Stimulated activated CD4-positive, alpha-beta T cell treated with anti-CD3 and anti-CD28 coated beads, TNF-alpha, amount 100 ng/mL, for 48 hours (primary cell): ENCODE data around the gene CIPC.

Experiments
- DNase-seq, 3 donors: peaks; one replicate each; pipeline ENCODE4 v3.0.0-alpha.2; 2020; ENCODE audit warnings: low read depth in 3 of 3

CIPC gene

DNA sequence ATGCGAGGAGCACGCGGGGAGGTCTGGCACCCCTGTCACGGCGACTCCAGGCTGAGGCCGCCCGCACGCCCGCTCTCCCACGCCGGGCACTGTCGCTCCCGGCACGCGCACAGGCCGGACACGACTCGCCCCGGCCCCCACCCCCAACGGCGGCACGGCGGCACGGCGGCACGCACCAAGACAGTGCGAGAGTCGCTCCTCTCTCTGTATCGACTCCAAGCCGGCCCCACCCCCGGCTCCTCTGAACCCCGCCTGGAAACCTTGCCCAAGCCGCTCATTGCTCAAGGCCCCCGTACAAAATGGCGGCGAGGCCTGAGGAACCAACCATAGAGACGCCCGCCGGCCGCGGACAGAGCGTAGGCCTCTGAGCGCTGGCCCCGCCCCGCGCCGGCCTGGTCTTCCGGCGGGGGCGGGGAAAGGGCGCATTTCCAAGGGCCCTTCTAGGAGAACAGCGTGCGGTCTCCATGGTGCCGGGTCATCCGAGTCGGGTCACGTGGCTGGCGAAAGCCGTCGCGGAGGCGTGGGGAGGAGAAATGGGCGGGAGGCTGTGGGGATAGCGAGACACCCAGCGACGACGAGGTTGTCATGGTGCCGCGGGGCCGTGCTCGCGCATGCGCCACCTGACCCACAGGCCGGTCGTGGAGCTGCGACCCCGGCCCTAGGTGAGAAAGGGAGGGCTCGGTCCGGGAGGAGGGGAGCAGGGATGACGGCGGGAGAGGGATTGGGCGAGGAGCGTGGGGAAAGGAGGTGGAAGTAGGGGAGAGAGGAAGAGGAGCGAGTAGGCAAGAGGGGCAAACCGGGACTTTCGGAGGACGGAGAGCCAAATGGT, at the start of gene CIPC:
Gene CIPC (plus strand): TSS at position 559 of the 829 bp plus-strand sequence. CDS start 7,451 bp downstream, outside the sequence.
- peak; percentile 99 to 100 (median 99) for DNase-seq

DNA sequence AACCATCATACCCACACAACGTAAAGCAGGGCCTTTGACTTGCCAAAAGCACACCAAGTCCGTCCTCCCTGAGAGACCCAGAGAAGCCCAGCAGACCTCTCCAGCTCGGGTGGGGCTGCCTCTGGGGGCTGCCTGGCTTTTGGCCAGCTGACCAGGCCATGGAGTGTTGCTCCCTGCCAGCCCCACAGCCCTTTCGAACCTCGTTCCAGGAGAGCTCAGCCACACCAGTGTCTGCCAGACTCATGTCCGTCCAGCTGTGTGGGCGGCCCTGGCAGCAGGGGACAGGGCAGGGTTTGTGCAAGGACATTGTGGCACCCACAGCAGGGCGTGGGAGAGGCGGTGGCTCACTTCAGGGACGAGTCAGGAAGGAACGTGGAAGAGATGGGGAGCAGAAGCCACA, 46.9 kb upstream of the CIPC start:
- no peak for DNase-seq

- DNase-seq, result no peak
Measured at GRCh38 chr14:77052281-77053044, 45.6 kb upstream of the CIPC start.

- DNase-seq, result peak in 2 of 3 donors; percentile 59 to 69
Measured at GRCh38 chr14:77053046-77053841, 44.8 kb upstream of the CIPC start.

- no peak for DNase-seq
Measured at GRCh38 chr14:77055306-77055705, 42.8 kb upstream of the CIPC start.

GRCh38 chr14:77055981-77056380, 42.1 kb upstream of the CIPC start:
- DNase-seq, result no peak

- no peak for DNase-seq
Measured at GRCh38 chr14:77058117-77058516, 39.9 kb upstream of the CIPC start.

- no peak for DNase-seq
Measured at GRCh38 chr14:77058785-77059184, 39.3 kb upstream of the CIPC start.

GRCh38 chr14:77059276-77059915, 38.7 kb upstream of the CIPC start:
- no peak for DNase-seq

GRCh38 chr14:77061630-77062257, 36.3 kb upstream of the CIPC start:
- no peak for DNase-seq

DNA sequence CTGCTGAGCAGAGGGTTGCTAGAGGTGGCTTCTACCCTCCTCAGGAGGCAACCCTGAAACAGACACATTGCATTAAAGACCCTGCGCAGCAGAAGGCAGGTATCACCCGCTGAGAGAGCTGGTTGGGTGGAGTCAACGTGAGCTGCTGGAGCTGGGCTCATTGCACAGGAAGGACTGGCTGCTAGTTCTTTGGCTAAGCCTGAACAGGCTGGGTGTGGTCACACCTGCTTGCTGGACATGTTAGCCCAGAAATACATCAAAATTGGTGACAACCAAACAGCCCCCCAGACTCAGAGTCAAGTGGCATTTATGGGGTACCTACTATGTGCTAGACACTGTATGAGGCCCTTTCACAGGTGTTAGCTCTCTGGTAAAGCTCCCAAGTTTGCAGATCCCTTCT, 35.8 kb upstream of the CIPC start:
- no peak for DNase-seq

- DNase-seq, result no peak
Measured at GRCh38 chr14:77063571-77064171, 34.4 kb upstream of the CIPC start.

DNA sequence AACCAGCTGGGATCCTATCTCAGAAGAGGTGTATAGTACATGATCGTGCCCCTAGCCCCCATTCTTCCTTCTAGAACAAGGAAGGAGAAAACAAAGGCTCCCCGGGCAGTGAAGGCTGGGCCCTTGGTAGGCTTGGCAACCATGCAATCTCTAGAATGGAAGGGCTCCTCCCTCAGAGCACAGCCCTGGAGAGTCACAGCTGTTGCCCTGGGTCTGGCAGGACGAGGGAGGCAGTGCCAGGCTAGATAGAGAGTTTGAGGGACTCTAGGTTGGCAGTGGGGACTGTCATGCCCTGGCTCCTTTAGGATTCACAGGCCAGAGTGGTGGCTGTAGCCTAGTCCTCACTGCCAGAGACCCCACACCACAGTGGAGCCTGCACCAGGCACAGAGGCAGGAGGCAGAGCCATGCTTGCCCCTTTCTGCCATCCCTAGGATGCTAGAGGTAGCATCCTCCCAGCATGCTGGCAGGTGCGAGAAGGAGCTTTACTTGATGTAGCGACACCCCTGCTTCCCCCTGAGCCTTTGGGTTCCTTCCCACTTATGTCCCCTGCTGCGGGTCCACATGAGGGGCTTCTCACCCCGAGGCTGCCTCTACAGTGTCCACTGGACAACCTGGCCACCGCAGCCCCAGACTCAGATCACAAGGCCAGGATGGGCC, 33.4 kb upstream of the CIPC start:
- DNase-seq, result no peak

GRCh38 chr14:77065851-77066577, 32.0 kb upstream of the CIPC start:
- no peak for DNase-seq

DNA sequence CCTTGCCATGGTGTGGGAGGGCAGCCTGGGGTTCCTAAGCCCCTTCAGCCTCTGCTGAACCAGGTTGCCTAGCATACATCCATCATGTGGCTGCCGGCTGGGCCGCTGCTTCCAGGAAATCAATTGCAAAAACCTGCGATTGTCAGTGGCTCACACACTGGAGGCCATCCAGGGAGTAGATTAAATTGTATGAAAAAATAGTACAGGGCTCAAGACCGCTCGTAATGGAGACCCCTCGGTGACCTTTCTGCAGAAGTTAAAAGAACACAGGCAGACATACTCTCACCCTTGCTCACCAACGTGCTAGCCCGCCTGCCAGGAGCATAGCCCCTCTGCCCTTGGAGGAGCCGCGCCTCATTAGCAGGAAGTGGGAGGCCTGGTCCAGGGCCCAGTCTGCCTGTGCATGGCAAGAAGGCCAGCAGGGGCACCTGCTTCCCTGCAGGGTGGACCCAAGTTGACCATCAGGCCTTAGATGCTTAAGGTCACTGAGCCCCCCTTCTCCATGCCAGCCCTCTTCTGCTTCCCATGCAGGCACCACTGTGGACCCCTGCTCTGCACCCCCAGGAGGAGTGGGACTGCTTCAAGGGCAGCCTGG, 31.4 kb upstream of the CIPC start:
- no peak for DNase-seq

DNA sequence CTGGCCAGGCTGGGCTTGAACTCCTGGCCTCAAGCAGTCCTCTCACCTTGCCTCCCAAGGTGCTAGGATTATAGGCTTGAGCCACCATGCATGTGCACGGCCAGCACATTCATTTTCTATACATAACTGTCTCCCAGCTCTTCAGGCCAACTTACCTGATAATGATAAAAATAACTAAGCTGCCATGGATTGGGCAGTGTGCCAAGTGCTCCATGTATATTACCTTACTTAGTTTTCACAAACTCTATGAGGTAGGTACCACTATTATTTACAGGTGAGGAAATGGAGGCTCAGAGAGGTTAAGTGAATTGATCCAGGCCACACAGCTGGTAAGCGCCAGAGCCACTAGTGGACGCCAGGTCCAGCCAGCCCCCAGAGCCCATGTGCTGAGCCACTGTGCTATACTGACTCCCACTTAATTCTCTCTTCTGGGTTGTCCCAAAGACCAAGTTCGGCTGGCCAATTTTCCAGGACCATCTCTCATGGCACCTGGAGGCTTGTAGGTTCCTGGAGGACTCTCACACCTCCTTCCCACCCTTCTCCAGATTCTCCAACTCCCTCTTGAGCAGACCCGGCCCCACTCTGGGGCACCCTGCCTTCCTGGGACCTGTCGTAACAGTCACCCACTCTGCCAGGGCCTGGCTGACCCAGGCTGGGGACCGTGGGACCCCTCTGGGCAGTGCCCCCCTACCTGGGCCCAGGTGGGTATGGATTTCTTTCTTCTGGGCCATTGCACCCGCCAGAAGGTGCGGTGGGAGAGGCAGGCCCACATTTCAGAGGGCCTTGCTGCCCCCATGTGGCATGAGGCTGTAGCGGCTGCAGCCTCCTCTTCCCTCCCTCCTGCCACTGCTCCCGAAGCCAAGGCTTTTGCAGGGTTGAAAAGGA, 30.2 kb upstream of the CIPC start:
- peak; percentile 19 to 57 (median 24) for DNase-seq

DNA sequence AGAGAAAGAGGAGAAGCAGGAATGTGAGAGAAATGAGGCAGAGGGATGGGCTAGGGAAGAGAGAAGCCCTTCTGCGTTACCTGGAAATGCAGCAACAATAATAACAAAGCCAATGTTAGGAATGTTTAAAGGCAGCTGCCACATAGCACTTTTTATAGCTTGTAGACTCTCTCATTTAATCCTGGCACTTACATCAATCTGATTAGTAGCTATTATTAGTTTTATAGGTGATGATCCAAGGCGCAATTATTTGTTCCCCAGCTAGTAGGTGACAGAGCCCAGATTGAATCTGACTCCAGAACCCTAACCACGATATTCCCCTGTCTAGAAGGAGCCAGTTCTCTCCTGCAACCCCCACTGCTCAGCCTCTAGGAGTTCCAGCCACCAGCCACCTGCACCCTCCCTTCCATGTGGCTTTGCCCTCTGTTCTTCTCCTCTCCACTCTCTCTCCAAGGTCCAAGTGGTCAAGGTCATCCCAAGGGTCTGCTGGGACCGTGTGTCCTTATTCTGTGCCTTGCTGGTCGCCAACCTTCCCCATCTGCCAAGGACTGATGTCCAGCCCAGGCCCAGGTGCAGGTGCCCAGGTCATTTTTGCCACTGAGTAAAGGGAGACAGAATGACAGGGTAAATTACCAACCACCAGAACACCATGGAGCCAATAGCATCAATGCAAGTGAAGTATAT, 29.4 kb upstream of the CIPC start:
- no peak for DNase-seq

GRCh38 chr14:77069551-77069950, 28.5 kb upstream of the CIPC start:
- DNase-seq, result no peak
